Kidney (tissue), 14 donors: ENCODE measurements around the gene FGF5. TPM values are rescaled to one million over a fixed set of nuclear protein-coding genes. Genes with fewer than 3 reads are reported as not detected.

Source experiments
- DNase-seq, 5 donors: peaks; one replicate each; pipeline ENCODE4 v3.0.0-alpha.2; 2013 to 2020
- FAIRE-seq: peaks from 2 replicates; lab custom pipeline; 2012; peaks lifted over from hg19 to GRCh38; lab: Jason Lieb, UNC
- H3K27ac ChIP-seq, 2 donors: one replicate each; pipeline ENCODE4 v1.7.0; 2013; ENCODE audit warnings: low read depth in 2 of 2, low read length in 2 of 2, inconsistent platforms in 1 of 2
- H3K27me3 ChIP-seq: one replicate; pipeline ENCODE4 v1.7.1; 2013; ENCODE audit warnings: low read length, inconsistent platforms; ENCODE audit not compliant: control insufficient read depth, insufficient read depth
- H3K36me3 ChIP-seq, 3 donors: one replicate each; pipeline versions ENCODE4 v1.7.0 to v1.7.1; 2013; ENCODE audit warnings: low read length in 3 of 3, control low read depth in 1 of 3, inconsistent platforms in 1 of 3; ENCODE audit not compliant: insufficient read depth in 3 of 3, control insufficient read depth in 2 of 3
- H3K4me1 ChIP-seq, 3 donors: one replicate each; pipeline versions ENCODE4 v1.7.0 to v1.7.1; 2013; ENCODE audit warnings: low read length in 3 of 3, inconsistent platforms in 1 of 3, low read depth in 1 of 3; ENCODE audit not compliant: control insufficient read depth in 2 of 3, insufficient read depth in 2 of 3
- H3K4me3 ChIP-seq, 3 donors: one replicate each; pipeline versions ENCODE4 v1.7.0 to v1.8.1; 2013; ENCODE audit warnings: low read length in 3 of 3, control low read depth in 1 of 3, inconsistent platforms in 1 of 3
- H3K9ac ChIP-seq, 3 donors: one replicate each; pipeline versions ENCODE4 v1.7.0 to v1.7.1; 2013; ENCODE audit warnings: low read length in 3 of 3, control low read depth in 1 of 3, inconsistent platforms in 1 of 3
- H3K9me3 ChIP-seq, 3 donors: one replicate each; pipeline versions ENCODE4 v1.7.0 to v1.7.1; 2013; ENCODE audit warnings: low read length in 3 of 3, control low read depth in 1 of 3, inconsistent platforms in 1 of 3; ENCODE audit not compliant: control insufficient read depth in 2 of 3, insufficient read depth in 1 of 3
- intact Hi-C: fragments of 100-400 bp; cut with DNase I; formaldehyde crosslinking; loops from one replicate; pipeline ENCODE4 v1.11.1; 2022
- polyA plus RNA-seq: library from polyadenylated mRNA; stranded (reverse); fragments of 350-450 nt; fragmentation: Illumina TruSeq; extraction: RNeasy Lipid Tissue Mini Kit (QIAGEN cat#74804); gene quantifications from one replicate; pipeline ENCODE4 v1.2.3, GENCODE V29; 2014; ENCODE audit warnings: low read depth, low replicate concordance; ENCODE audit not compliant: insufficient read depth
- total RNA-seq: library from RNA; stranded (reverse); fragmentation: NEBNext Ultra II Directional; extraction: Animal tissue kit (Norgen Biotek cat#: 25700); gene quantifications from one replicate; pipeline ENCODE4 v1.2.1, GENCODE V29; 2021
- TF ChIP-seq, protein P1 (sequence below): IDR thresholded peaks from 3 replicates; pipeline ENCODE4 v1.5.1; 2012; ENCODE audit warnings: mild to moderate bottlenecking, moderate library complexity, borderline replicate concordance; ENCODE audit not compliant: insufficient read depth; ENCODE audit errors: extremely low read depth
- donor health status: control.
- donor health status: control.
- donor health status: control.
- donor health status: control.
- donor health status: control.
- donor health status: DM: yes; HTN: yes; CAD: no.
- donor health status: Normal renal cell carcinoma (clear cell type).

Gene FGF5
- total and polyA plus RNA-seq, 2 donors from 2014 or later, result 0.09 to 0.13 TPM

DNA sequence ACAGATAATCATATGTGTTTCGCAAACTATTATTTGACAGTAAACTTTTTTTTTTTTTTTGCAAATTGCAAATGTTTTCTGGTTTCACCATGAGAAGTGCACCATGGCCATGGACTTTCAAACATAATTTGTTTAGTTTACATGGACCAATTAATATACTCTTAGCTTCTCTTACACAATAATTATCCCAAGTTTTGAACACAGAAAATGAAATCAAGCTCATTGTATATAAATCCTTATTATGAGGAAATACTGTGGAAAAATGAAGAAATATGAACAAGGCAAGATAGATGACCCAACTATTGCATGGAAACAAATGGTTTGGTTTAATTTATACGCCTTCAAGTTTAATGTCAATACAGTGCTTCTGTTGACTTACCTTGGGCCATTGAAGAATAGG is 3.9 kb downstream of the FGF5 start:
- intact Hi-C loops, result no loop called here
- H3K9ac ChIP-seq, result no peak overlapping the region

GRCh38 chr4:80270868-80271267 is 4.4 kb downstream of the FGF5 start:
- TF ChIP-seq, protein P1, sequence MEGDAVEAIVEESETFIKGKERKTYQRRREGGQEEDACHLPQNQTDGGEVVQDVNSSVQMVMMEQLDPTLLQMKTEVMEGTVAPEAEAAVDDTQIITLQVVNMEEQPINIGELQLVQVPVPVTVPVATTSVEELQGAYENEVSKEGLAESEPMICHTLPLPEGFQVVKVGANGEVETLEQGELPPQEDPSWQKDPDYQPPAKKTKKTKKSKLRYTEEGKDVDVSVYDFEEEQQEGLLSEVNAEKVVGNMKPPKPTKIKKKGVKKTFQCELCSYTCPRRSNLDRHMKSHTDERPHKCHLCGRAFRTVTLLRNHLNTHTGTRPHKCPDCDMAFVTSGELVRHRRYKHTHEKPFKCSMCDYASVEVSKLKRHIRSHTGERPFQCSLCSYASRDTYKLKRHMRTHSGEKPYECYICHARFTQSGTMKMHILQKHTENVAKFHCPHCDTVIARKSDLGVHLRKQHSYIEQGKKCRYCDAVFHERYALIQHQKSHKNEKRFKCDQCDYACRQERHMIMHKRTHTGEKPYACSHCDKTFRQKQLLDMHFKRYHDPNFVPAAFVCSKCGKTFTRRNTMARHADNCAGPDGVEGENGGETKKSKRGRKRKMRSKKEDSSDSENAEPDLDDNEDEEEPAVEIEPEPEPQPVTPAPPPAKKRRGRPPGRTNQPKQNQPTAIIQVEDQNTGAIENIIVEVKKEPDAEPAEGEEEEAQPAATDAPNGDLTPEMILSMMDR, result no peak
- peaks cover 0 to 6% (median 0%) of the 10 kb centered on the region in 3 donors for H3K4me1 ChIP-seq
- no peak overlapping the region for H3K9ac ChIP-seq
- H3K27me3 ChIP-seq, result peaks cover 31% of the 10 kb centered on the region
- DNase-seq, result no peak
- intact Hi-C loops, result no loop called here
- H3K36me3 ChIP-seq, result no peaks in the 10 kb centered on the region
- no peak overlapping the region for H3K4me3 ChIP-seq
- H3K27ac ChIP-seq, result no peak overlapping the region
- no peak for FAIRE-seq
- H3K9me3 ChIP-seq, result no peaks in the 10 kb centered on the region

More for the DNA sequence above, 3.9 kb downstream of the FGF5 start:
- H3K27ac ChIP-seq, result no peak overlapping the region
- H3K27me3 ChIP-seq, result peaks cover 35% of the 10 kb centered on the region
- H3K9me3 ChIP-seq, result no peaks in the 10 kb centered on the region
- no peak overlapping the region for H3K4me3 ChIP-seq
- DNase-seq, result no peak
- TF ChIP-seq, protein P1, result no peak
- peaks cover 0 to 9% (median 0%) of the 10 kb centered on the region in 3 donors for H3K4me1 ChIP-seq
- no peak for FAIRE-seq
- H3K36me3 ChIP-seq, result no peaks in the 10 kb centered on the region

GRCh38 chr4:80271801-80272200 is 5.3 kb downstream of the FGF5 start:
- no peak for FAIRE-seq

More at GRCh38 chr4:80271801-80272200, 5.3 kb downstream of the FGF5 start:
- Histone ChIP-seq H3K27ac (no peak overlapping the region), H3K9ac (no peak overlapping the region), H3K4me1 (peaks cover 0 to under 1% (median 0%) of the 10 kb centered on the region in 3 donors), H3K4me3 (no peak overlapping the region), H3K9me3 (no peaks in the 10 kb centered on the region), H3K36me3 (no peaks in the 10 kb centered on the region), H3K27me3 (peaks cover 27% of the 10 kb centered on the region)
- no peak for DNase-seq
- TF ChIP-seq, protein P1, result no peak
- intact Hi-C loops, result no loop called here
